HL-60/S4 (cell line): ENCODE results near the gene PLEKHM1.
"Not testable (repeated sequence)": the region's sequence is repeated elsewhere in the genome, so short reads cannot be mapped to it uniquely, and the experiment has no call there.

Experiments used
- in situ Hi-C: fragments of 300-500 bp; cut with MboI; formaldehyde crosslinking; loops from 2 replicates; pipeline ENCODE4 v1.14.3; 2022; ENCODE audit warnings: low sequenced_read_pairs

The PLEKHM1 gene

GRCh38 chr17:45461524-45462327 is 28.8 kb downstream of the PLEKHM1 start:
- in situ Hi-C loops, result not testable (repeated sequence)

DNA sequence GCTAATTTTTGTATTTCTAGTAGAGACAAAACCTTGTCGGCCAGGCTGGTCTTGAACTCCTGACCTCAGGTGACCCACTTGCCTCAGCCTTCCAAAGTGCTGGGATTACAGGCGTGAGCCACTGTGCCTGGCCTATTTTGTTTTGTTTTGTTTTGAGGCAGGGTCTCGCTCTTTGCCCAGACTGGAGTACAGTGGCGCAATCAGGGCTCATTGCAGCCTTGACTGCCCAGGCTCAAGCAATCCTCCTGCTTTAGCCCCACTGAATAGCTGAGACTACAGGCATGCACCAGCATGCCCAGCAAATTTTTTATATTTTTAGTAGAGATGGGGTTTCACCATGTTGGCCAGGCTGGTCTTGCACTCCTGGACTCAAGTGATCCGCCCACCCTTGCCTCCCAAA is 30.1 kb downstream of the PLEKHM1 start:
- in situ Hi-C loops, result not testable (repeated sequence)

- in situ Hi-C loops, result not testable (repeated sequence)
These were observed 36.2 kb downstream of the PLEKHM1 start for GRCh38 chr17:45454341-45454740.

GRCh38 chr17:45453731-45454130 is 36.8 kb downstream of the PLEKHM1 start:
- in situ Hi-C loops, result not testable (repeated sequence)

GRCh38 chr17:45453225-45453534 is 37.3 kb downstream of the PLEKHM1 start:
- in situ Hi-C loops, result not testable (repeated sequence)

DNA sequence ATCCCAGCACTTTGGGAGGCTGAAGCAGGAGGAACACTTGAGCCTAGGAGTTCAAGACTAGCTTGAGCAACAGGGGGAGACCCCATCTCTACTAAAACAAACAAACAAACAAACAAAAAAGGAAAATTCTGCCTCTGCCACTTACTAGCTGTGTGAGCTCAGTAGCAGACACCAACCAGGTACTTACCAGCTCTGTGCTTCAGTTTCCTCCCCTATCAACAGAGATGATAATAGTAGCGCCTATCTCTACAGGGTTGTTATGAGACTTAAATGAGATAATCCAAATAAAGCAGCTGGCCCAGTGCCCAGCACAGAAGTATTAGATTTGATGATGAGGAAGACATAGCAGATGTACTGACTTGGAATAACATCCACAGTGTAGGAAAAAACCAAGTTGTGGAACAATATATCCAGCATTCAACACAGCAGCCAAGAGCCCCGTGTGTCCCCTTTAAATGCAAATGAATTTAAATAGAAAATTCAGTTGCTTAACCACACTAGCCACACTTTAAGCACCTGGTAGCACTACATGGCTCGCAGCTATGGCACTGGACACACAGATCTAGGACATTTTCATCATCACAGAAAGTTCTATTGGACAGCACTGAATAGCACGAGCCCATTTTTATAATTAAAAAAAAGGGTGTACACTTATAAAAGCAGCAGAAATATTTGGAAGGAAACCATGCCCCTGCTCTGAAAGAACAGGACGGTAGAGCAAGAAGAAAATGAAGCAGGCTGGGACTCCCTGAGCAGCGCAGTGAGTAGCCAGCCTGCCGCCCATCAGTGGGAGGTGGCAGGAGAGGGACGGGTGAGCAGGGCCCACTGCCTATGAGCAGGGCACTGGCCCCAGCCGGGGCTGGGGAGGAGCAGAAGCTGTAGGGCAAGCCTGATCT is 37.9 kb downstream of the PLEKHM1 start:
- in situ Hi-C loops, result not testable (repeated sequence)

- in situ Hi-C loops, result not testable (repeated sequence)
These were observed 38.9 kb downstream of the PLEKHM1 start for GRCh38 chr17:45451660-45452059.

- in situ Hi-C loops, result no loop called here
These were observed 39.4 kb downstream of the PLEKHM1 start for GRCh38 chr17:45451131-45451530.

DNA sequence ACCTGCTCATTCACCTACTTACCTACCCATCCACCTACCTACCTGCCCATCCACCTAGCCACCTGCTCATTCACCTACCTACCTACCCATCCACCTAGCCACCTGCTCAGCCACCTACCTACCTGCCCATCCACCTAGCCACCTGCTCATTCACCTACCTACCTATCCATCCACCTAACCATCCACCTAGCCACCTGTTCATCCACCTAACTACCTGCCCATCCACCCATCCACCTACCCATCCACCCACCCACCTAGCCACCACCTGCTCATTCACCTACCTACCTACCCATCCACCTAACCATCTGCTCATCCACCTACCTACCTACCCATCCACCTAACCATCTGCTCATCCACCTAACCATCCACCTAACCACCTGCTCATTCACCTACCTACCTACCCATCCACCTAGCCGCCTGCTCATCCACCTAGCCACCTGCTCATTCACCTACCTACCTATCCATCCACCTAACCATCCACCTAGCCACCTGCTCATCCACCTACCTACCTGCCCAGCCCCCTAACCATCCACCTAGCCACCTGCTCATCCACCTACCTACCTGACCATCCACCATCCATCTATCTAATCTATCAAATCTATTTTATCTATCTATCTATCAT is 40.7 kb downstream of the PLEKHM1 start:
- in situ Hi-C loops, result not testable (repeated sequence)

DNA sequence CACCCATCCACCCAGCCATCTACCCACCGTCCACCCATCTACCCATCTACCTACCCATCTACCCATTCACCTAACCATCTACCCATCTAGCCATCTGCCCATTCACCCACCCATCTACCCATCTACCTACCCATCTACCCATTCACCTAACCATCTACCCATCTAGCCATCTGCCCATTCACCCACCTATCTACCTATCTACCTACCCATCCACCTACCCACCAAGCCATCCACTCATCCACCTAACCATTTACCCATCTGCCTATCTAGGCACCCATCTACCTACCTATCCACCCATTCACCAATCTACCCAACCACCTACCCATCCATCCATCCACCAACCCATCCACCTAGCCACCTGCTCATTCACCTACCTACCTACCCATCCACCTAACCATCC is 41.3 kb downstream of the PLEKHM1 start:
- in situ Hi-C loops, result not testable (repeated sequence)

DNA sequence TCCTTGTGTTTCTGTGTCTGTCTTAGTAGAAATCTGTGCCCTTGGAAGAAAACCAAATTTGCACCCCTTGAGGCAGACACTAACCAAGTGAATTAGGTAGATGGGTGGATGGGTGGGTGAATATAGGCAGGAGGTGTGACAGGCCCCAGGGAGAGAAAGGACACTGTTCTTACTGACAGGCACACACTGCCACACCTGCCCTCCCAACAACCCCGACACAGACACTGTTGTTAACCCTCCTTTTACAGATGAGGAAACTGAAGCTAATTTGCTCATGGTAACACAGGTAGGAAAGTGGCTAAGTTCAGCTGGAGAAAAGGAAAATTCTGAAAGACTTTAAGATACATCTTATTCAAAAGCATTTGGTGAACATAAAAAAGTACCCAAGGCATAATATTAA is 42.0 kb downstream of the PLEKHM1 start:
- in situ Hi-C loops, result not testable (repeated sequence)

GRCh38 chr17:45448066-45448465 is 42.5 kb downstream of the PLEKHM1 start:
- in situ Hi-C loops, result not testable (repeated sequence)

DNA sequence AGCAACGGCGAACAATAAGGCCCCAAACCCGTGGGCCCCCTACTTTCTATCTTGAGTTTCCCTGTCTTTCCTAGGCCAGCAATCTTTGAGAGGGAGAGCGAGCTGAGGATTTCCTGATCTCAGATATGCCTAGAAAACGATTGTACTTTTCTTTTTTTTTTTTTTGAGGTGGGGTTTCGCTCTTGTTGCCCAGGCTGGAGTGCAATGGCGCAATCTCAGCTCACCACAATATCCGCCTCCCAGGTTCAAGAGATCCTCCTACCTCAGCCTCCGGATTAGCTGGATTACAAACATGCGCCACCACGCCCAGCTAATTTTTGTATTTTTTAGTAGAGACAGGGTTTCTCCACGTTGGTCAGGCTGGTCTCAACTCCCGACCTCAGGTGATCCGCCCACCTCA is 42.9 kb downstream of the PLEKHM1 start:
- in situ Hi-C loops, result not testable (repeated sequence)

GRCh38 chr17:45446872-45447625 is 43.5 kb downstream of the PLEKHM1 start:
- in situ Hi-C loops, result not testable (repeated sequence)

DNA sequence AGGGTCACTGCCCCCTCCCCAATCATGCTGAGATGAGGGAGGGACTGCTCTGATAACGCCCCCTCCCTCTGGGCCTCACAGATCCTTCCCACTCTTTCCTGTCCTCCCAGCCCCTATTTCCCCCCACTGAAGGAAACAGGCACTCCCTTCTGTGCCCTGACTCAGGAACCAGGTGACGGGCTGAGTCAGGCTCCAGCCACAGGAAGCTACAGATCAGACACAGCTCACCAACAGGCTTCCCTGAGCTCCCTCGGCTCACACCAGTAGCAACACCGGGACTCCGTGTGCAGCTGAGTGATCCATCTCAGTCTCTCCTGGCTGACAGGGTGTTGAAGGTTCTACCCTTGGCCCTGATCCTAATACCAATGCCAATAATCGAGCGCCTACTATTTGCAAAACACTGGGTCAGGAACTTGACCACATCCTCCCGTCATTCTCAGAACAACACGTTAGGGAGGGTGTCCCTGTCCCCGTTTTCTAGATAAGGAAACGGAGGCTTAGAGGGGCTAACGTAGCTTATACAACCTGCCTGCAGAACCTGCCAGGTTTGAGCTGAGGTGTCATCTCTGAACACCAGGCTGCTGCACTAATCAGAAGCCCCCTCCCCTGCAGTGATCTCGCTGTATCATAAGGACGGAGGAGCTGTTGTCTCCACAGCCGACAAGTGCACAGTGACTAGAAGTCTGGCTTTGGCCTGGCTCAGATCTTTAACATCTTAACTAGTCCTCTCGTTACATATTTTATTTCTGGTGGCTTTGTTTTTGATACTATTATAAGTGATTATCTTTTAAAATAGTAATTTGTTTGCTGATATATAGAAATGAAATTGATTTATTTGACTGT is 44.4 kb downstream of the PLEKHM1 start:
- in situ Hi-C loops, result not testable (repeated sequence)

DNA sequence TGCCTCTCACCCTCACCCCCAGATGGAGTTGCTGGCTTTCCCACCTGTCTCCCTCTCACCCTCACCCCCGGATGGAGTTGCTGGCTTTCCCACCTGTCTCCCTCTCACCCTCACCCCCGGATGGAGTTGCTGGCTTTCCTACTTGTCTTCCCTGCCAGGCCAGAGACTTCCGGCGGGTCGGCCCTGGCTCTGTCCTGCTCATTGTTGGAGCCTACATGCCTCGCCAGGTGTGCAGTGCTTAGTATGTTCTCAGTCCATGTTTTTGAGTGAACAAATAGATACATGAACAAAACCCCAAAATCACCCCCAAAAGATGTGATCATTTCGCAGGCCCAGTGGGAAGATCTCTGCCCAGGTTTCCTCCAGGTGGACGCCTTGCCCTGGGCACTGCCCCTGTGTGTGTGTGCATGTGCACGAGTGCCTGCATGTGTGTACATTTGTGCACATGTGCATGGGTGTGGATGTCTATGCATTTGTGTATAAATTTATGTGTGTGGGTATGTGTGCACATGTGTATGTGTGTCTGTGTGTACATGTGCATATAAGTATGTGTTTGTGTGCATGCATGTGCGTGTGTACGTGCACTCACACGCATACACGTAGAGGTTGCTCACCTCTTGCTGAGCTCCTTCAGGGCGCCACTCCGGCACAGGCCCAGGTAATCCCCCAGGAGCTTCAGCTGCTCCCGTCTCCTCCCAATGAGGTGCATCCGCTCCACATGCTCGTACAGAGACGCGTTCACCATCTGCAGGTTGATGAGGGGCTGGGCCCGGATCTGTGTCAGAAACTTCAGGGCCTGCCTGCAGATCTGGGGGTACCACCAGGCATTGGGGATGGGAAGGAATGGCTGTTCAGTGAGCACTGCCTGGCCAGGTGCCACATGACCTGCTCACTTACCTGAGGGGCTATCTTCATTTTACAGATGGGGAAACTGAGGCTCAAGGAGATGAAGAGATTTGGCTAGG is 45.4 kb downstream of the PLEKHM1 start:
- in situ Hi-C loops, result not testable (repeated sequence)

DNA sequence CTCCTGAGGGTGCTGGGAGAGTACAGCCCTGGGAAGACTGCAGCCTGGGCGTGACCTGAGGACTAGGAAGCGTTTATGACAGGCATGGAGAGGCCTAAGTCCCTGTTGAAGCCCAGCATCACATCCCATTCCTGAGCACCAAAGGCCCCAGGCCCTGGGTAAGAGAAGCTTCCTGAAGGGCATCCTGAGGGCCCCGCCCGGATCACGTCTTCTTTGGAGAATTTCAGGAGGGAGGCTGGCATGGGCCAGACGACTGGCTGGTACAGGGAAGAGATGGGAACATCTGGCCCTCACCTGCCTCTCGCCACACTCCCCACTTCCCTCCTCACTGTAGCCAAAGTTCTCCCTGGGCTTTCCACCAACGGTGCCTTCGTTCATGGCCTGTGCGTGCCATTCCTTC is 46.2 kb downstream of the PLEKHM1 start:
- in situ Hi-C loops, result not testable (repeated sequence)

GRCh38 chr17:45443371-45444260 is 46.9 kb downstream of the PLEKHM1 start:
- in situ Hi-C loops, result not testable (repeated sequence)
